Adrenal gland (tissue), 12 donors: ENCODE data around the gene GNAO1. TPM values are rescaled to one million over a fixed set of nuclear protein-coding genes. Genes with fewer than 3 reads are reported as not detected.
A peak's percentile ranks its signal among the peaks of the same experiment; 100 is the strongest.

Experiments used
- DNase-seq, 7 donors: peaks; one replicate each; pipeline ENCODE4 v3.0.0-alpha.2; 2019 to 2020
- H3K27ac ChIP-seq, 5 donors: fragments of 200-600 bp; sonication (generic) in 4 of 5; 1 replicate in 3 of 5; 2 replicates in 2 of 5; pipeline versions ENCODE4 v1.5.1 to v1.8.0; 2016 to 2020; ENCODE audit warnings: mild to moderate bottlenecking in 1 of 5
- H3K27me3 ChIP-seq: fragments of 200-600 bp; 2 replicates; pipeline ENCODE4 v1.8.0; 2021
- H3K36me3 ChIP-seq, 2 donors: fragments of 200-600 bp; replicated peaks in 1 of 2; 1 replicate in 1 of 2; 2 replicates in 1 of 2; pipeline versions ENCODE4 v1.5.1 to v1.8.0; 2018 to 2022
- H3K4me1 ChIP-seq, 2 donors: fragments of 200-600 bp; replicated peaks in 1 of 2; 1 replicate in 1 of 2; 2 replicates in 1 of 2; pipeline versions ENCODE4 v1.5.1 to v1.8.0; 2018 to 2021
- H3K4me3 ChIP-seq, 4 donors: fragments of 200-600 bp; sonication (generic) in 3 of 4; one replicate each; pipeline ENCODE4 v1.5.1; 2016 to 2018
- H3K9me3 ChIP-seq, 3 donors: fragments of 200-600 bp; sonication (generic) in 1 of 3; replicated peaks in 1 of 3; 1 replicate in 2 of 3; 2 replicates in 1 of 3; pipeline versions ENCODE4 v1.5.1 to v1.8.0; 2016 to 2021
- CTCF ChIP-seq, 6 experiments: fragments of 450-650 bp in 4 of 6; fragments of 200-600 bp in 2 of 6; sonication (generic) in 1 of 6; IDR thresholded peaks; 1 replicate in 5 of 6; 2 replicates in 1 of 6; pipeline versions ENCODE4 v1.5.1 to v1.8.0; 2016 to 2021; ENCODE audit warnings: antibody characterized with exemption in 6 of 6, mild to moderate bottlenecking in 2 of 6, moderate library complexity in 1 of 6
- POLR2A ChIP-seq, 2 donors: fragments of 450-650 bp; IDR thresholded peaks; one replicate each; pipeline ENCODE4 v1.6.1; 2017; ENCODE audit warnings: antibody characterized with exemption in 2 of 2, mild to moderate bottlenecking in 2 of 2, moderate library complexity in 1 of 2
- WGBS, 4 donors: extraction: QIAGEN DNeasy Blood & Tissue Kit in 2 of 4; methylation state at CpG; one replicate each; pipeline versions ENCODE4 v1.1.5 to v1.1.7; 2013 to 2017; 5-methylcytosine and 5-hydroxymethylcytosine counted together
- intact Hi-C, 2 donors: fragments of 100-400 bp; cut with DNase I; formaldehyde crosslinking; loops; one replicate each; pipeline versions ENCODE4 v1.14.1 to v1.15.0; 2022 to 2023
- polyA plus RNA-seq, 3 donors: library from polyadenylated mRNA; stranded (reverse); fragments of 200-250 nt in 2 of 3; fragments of 350-450 nt in 1 of 3; fragmentation: Illumina TruSeq in 1 of 3; extraction: RNeasy Lipid Tissue Mini Kit (QIAGEN cat#74804) in 1 of 3; gene quantifications; one replicate each; pipeline ENCODE4 v1.2.3, GENCODE V29; 2013 to 2014
- total RNA-seq, 9 donors: library from RNA; depleted of rRNA in 4 of 9; stranded (reverse); fragments of >200 nt in 4 of 9; fragments of 120-200 nt in 1 of 9; fragmentation: NEBNext Ultra II Directional in 1 of 9; extraction: Animal tissue kit (Norgen Biotek cat#: 25700) in 1 of 9; gene quantifications; one replicate each; pipeline versions ENCODE4 v1.1.0 to v1.2.4, GENCODE V29; 2013 to 2023
- donor health status: healthy with polysubstance abuse.
- donor health status: Bipolar disorder and iron deficiency.
- donor health status: DM: yes; HTN: yes; CAD: no.
- donor health status: DM: no; HTN: no; CAD: no.
- donor health status: DM: no; HTN: no; CAD: no.
- donor health status: DM: yes; HTN: yes; CAD: no.

The GNAO1 gene
- total and polyA plus RNA-seq, 12 donors, result 1.8 to 36.6 (median 5.9) TPM

- Histone ChIP-seq H3K27me3 (no peaks in the 10 kb centered on the region), H3K27ac (no peak overlapping the region), H3K9me3 (no peaks in the 10 kb centered on the region), H3K4me1 (no peaks in the 10 kb centered on the region), H3K4me3 (no peak overlapping the region), H3K36me3 (no peaks in the 10 kb centered on the region)
- TF ChIP-seq POLR2A (IDR thresholded peaks at IDR 0.05) (no peak), CTCF (IDR thresholded peaks at IDR 0.05) (no peak)
- DNase-seq, result no peak
- intact Hi-C loops, result no loop called here
These were observed 16.9 kb upstream of the GNAO1 start for GRCh38 chr16:56174411-56174810.

- H3K4me1 ChIP-seq, result no peaks in the 10 kb centered on the region
- H3K27me3 ChIP-seq, result no peaks in the 10 kb centered on the region
- intact Hi-C loops, result no loop called here
- TF ChIP-seq CTCF (IDR thresholded peaks at IDR 0.05), result no peak
- no peak for TF ChIP-seq POLR2A (IDR thresholded peaks at IDR 0.05)
- H3K4me3 ChIP-seq, result no peak overlapping the region
- H3K36me3 ChIP-seq, result no peaks in the 10 kb centered on the region
- H3K27ac ChIP-seq, result no peak overlapping the region
- DNase-seq, result no peak
- no peaks in the 10 kb centered on the region for H3K9me3 ChIP-seq
These were observed 9.9 kb upstream of the GNAO1 start for GRCh38 chr16:56181401-56181800.

- no peak overlapping the region for H3K27ac ChIP-seq
- intact Hi-C loops, result no loop called here
- DNase-seq, result no peak
- no peak overlapping the region for H3K4me3 ChIP-seq
- no peaks in the 10 kb centered on the region for H3K4me1 ChIP-seq
- H3K36me3 ChIP-seq, result no peaks in the 10 kb centered on the region
- H3K27me3 ChIP-seq, result no peaks in the 10 kb centered on the region
- H3K9me3 ChIP-seq, result no peaks in the 10 kb centered on the region
- WGBS, 4 donors, result 61 to 69% (median 66%) methylated on average over 2 of the region's 2 CpGs
- no peak for TF ChIP-seq CTCF (IDR thresholded peaks at IDR 0.05)
- no peak for TF ChIP-seq POLR2A (IDR thresholded peaks at IDR 0.05)
These were observed 8.0 kb upstream of the GNAO1 start for GRCh38 chr16:56183266-56183665.

DNA sequence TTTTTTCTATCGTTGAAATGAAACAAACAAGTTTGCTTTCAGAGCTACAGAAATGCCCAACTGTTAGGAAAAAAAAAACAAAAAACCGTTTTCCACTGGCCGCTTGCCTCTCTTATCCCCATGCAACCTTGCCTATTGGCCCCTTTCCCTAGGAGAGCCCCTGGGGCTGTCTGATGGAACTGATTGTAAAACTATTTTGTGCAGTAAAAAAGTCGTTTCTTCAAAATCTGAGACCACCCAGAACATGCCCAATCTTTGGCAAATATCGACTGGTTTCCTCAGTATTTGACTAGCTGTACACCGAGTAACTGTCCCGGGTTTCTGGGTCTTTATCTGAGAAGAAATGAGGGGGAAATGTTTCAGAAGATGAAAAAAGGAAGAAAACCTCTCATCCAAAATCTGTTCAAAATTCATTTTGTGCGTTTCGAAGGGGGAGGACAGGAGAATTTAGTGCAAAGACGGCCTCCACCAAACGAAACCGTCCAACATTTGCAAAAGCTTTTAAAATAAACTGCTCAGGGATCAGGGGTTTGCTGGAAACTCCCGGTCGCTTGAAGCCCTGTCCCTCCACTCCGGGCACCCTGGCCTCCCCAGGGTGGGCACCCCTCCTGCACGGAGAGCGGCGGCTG lies 1.1 kb upstream of the GNAO1 start:
- Histone ChIP-seq H3K27ac (peak overlapping the region in 4 of 5 donors; percentile 18 to 84 (median 70)), H3K36me3 (no peaks in the 10 kb centered on the region), H3K27me3 (peaks cover 17% of the 10 kb centered on the region), H3K4me1 (peaks cover 0 to 7% of the 10 kb centered on the region in 2 donors), H3K4me3 (peak overlapping the region in 1 of 4 donors; percentile 64), H3K9me3 (no peaks in the 10 kb centered on the region)
- intact Hi-C loops, result no loop called here
- TF ChIP-seq POLR2A (IDR thresholded peaks at IDR 0.05) (no peak), CTCF (IDR thresholded peaks at IDR 0.05) (no peak)
- no peak for DNase-seq
- 12 to 15% (median 13%) methylated on average over 14 to 18 of the region's 18 CpGs for WGBS, 4 donors
